CMK (cell line): ENCODE results near the gene CMIP.

Experiments
- DNase-seq: peaks from one replicate; pipeline ENCODE4 v3.0.0-alpha.2; 2010; ENCODE audit warnings: low read depth

Gene CMIP

DNA sequence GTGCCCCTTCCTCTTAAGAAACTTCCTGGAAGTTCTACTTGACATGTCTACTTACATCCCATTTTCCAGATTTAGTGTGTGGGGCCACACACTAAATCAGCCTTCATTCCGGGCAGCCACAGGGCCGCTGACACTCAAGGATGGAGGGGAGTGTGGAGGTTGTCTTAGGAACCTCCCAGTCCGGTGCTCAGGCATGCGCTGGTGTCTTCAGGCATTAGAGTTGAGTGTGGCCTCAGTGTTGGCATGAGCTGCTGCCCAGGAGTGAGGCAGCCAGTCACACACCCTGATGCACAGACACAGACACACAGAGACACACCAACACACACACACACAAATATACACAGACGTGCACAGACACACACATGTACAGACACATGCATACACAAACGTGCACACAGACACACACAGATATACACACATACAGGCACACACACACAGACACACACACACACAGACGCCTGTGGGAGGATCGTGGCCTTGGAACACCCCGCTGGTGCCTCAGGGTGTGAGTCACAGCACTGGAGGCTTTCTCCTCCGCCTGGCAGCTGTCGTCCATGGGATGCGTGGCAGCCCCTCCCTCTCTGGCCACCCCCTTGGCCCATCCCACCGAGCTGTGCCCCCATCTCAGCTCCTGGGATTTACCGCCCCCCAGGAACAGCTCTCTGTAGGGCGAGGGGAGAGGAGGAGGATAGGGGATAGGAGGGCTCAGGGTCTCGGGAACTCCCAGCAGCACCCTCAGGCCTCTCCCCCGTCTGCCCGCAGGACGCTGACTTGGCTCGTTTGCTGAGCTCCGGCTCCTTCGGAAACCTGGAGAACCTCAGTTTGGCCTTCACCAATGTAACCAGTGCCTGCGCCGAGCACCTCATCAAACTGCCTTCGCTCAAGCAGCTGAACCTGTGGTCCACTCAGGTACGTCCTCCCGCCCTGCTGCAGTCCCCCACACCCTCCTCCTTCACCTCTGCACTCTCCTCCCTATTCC, 258.9 kb downstream of the CMIP start:
- no peak for DNase-seq

DNA sequence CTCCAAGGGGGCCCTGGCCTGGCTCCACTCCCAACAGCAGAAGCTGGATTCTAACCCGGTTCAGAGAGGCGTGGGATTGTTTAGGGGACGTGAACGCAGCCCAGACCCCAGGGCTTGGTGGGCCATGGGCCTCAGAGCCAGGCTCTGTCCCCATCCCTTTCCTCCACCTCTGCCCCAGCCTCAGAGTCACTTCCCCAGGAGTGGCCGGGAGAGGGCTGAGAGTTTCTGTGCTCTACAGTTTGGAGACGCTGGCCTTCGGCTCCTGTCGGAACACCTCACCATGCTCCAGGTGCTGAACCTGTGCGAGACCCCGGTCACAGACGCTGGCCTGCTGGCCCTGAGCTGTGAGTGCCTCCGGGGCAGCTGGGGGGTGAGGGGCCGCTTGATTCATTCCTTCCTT, 260.7 kb downstream of the CMIP start:
- no peak for DNase-seq

DNA sequence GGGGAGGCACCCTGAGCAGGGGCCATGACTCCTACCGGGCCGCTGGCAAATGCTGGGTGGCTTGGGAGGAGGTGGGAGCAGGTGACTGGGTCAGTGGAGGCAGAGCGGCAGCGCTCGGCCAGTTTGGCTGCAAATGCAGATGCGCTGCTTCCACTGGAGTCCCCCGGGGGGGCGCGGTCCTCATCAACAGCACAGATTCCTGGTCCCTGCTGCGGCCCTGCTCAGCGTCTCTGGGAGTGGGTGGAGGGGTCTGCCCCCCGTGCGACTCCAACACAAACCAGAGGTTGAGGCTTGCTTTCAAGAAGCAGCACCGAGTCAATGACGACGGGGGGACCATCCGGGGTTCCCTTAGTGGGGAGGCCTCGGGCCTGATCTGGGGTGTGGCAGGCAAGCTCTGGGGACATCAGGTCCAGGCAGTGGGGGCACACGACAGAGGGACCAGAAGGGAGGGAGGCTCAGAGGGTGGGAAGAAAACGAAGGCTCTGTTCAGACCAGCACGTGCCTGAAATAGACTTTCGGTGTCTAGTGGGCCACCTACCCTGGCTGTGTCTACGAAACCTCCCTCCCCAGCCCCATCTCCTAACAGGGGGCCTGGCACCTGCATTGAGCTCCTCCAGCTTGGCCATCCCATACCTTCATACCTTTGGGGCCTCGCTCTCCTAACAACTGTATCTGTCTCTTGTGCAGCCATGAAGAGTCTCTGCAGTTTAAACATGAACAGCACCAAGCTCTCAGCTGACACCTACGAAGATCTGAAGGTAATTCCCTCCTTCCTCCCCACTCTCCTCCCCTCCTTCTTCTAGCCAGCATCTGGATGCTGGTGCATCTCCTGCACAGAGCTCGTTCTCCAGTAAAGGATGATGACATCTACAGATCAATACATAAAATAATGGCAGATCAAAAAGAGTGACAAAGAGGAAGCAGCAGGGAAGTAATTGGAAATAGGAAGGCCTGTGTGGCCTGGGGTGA, 262.0 kb downstream of the CMIP start:
- DNase-seq, result no peak

DNA sequence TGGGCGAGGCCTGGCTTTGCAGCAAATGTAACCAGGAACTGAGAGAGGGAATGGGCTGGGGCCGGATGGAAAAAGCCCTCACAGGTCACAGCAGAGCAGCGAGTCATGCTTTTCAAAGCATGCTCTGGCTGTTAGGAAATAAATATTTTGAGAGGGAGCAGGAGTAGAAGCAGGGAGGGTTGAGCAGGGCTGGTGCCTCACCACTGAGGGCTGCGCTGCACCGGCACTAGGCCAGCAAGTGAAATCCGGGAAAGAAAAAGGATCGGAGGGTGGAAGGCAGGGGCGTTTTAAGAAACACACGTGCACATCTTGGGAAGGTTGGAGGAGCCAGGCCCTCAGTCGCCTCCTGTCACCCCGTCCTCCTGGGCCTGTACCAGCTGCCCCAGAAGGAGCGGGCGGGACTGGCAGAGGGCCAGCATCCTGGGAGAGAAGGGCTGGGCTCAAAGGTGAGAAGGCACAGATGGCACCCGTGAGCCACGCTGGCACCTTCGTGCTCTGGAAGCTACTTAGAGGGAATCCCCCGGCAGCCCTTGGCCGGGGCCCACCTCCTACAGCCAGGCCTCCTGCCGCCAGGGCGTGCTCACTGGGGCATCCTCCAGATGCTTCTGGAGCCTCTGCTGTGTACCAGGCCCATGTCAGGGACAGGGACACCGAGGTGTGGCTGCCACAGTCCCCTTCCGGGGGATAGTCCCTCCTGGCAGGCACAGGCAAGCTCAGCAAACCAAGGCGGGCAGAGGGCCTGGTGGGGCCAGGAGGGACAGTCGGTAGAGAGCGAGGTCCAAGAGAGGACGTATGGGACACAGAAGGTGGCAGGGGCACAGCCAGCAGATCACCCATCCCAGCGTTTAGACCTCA, 263.0 kb downstream of the CMIP start:
- DNase-seq, result no peak

DNA sequence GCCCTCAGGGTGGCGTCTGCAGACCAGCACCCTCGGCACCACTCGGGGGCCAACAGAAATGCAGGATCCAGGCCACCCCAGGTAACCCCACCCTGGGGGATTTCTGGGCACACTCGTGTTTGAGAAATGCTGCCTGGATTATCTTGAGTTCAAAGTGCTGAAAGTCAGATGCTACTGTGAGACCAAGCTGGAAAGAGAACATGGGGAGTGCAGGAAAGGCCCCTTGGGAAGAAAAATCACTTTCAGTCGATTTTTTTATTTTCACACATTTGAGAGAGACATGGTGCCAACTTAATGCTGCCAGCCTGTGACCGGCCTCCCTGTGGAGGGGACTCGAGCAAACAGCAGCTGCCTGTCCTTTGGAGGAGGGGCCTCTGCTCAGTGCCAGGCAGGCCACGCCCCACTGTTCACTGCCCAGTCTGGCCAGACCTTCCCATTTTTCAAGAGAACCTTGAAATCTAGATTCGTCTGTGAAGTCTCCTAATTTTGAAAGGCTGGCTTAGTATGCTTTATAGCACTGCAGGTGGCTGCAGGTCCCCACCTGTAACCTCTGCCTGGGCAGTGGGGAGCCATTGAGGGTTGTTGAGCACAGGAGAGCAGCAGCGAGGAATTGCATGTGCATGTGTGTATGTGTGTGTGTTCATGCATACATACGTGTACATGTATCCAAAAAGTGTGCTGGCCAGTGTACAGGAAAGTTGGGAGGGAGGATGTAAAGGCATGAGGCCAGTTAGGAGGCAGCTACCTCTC, 263.8 kb downstream of the CMIP start:
- no peak for DNase-seq

DNA sequence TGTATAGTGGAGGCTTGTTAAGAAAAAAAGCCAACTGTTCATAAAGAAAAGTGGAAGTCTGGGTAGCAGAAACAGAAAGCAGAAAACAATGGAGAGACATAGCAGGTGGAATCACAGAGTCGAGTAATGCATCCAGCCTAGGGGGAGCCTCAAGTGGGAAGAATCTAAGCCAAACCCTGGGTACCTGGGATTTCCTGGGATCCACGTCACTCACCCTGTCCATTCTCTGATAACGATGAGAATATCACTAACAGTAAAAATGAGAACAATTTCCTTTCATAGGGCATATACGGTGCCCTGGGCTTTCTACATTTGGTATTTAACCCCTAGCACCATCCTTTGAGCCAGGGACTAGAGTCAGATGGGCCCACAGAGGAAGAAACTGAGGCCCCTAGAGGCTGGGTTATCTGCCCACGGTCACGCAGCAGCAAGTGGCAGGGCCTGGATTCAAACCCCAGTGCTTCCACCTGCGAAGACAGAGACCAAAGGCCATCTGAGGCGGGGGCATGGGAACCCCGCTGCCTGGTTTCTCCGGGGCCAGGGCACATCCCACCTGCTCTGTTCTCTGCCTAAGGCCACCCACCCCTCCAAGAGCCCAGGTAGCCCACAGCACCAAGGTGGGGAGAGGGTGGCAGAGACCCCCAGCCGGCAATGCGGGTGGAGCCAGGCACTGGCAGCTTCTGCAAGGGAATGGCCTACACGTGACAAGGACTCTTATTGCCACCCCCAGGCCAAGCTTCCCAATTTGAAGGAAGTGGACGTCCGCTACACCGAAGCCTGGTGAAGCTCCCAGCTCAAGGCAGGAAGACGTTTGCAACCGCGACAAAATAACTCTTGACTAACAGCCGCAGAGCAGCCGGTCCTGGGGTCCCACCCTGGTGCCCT, 264.6 kb downstream of the CMIP start:
- DNase-seq, result no peak

DNA sequence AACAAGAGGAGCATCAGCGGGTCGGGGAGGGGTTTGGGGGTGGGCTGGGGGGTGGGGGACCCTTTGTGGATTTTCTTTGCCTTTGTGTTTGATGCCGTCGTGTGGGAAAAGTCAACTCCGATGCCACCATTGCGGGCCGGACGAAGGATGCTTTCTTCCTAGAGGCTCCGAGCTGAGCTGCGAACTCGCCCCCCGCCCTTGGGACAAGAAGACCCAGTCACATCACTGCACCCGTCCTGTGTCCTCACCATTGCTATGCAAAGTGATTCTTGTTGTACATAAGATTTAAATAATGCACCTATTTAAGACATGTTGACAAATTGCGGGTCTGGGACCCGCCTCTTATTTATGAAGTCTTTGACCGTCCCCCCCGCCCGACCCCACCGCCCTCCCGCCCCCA, 265.4 kb downstream of the CMIP start:
- DNase-seq, result no peak

DNA sequence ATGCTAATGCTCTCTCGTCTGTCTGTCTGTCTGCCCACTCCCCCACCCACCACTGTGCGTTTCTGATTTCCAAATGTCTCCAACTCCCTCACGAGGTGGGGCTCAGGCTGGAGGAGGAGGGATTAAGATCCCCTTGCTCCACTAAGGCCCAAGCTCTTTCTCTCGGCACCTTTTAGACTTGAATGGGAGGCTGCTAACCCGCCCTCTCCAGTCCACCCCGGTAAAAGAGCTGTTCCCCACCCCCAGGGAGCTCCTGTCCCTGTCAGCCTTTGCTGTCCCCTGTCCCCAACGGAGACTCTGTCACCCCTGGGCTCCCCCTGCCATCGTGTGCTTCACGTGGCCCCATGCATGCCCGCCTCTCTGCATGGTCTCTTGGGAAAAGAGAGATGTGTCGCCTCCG, 266.0 kb downstream of the CMIP start:
- no peak for DNase-seq

DNA sequence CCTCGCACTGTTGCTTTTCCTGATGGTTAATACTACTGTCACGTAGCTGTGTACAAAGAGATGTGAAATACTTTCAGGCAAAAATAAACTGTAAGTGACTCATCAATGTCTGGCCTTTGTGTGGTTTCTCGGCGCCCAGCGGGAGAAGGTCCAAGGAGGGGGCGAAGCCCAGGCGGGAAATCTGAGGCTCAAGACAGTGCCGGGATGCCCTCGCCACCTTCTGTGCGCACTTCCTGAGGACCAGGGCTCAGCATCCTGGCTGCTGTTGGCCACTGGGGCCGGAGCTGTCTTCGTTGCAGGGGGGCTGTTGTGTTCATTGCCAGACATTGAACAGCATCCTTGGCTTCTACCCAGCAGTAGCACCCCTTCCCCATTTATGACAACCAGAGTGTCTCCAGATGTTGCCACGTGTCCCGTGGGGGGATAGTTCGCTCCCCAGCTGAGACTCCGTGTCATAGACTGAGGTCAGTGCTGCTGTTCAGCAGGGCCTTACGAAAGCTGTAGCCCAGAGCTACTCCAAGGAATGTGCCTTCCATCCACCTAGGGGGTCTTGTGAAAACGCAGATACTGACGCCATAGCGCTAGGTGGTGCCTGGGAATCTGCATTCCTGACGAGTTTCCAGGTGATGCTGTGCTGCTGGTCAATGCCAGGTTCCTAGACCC, 267.2 kb downstream of the CMIP start:
- DNase-seq, result no peak

DNA sequence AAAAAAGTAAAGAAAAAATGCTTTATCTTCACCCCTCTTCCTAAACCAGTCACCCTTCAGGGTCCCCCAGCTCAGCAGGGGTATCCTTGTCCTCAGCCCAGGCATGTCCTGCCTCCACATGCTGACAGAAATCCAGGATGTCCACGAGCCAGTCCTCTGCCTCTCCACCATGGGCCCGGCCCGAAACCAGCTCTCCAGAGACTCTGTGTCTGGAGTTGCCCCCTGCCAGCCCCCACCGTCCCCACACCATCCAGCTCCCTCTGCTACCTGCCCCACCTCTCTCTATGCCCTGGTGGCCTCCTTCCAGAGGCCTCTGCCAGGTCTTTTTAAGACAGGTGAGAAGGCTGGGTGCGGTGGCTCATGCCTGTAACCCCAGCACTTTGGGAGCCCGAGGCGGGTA, 268.1 kb downstream of the CMIP start:
- DNase-seq, result no peak

DNA sequence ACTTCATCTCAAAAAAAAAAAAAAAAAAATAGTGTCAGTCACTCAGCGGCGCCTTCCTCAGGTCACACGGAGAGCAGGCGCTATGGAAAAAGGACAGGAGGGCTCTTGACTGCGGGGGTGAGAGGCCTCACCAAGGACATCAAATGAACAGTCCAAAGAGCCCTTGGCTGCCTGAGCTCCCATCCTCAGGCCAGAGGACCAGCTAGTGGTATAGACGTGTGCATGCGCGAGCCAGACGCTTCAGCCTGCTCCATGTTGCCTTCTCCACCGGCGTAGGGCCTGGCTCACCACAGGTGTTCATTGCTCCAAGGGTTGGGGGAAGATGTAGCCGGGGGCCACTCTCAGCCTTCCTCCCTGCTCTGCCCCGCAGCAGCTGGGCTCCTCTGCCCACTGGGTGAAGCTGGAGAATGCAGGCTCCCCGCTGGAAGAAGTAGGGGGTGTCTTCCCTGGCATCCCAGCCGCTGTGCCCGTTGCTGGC, 268.7 kb downstream of the CMIP start:
- no peak for DNase-seq

DNA sequence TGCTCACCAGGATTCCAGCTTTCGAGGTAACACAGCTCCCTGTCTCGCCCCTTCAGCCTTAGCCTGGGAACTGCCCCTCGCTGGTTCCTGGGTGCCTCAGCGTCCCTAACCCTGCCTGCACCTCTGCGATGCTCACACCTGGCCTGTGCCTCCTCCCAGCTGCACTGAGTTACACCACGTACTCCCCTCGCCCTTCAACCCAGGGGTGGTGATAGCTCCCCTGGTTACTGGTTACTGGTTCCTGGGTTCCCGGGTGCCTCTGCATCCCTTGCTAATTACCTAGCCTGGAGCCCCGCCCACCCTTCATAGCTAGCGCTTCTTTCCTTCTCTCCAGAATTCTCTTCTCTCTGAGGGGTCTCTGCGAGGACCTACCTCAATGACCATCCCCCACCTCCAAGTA, 269.2 kb downstream of the CMIP start:
- DNase-seq, result no peak

DNA sequence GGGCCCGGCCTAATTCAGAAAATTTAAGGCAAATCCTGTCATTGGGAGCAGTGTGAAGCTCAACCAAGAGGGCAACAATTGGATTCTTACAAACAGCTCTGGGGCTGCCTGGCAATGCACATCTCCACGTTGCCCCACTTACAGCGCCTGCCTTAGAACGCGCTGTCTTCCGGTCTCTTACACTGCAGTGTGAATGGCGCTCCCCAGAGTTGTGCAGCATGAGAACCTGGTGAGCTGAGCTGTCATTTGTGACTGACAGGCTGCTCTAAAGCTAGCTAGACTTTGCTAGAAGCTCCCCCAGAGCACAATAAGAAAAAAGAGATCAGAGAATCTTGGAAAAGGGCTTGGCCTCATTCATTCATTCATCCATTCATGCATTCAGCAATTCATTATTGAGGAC, 270.0 kb downstream of the CMIP start:
- no peak for DNase-seq

DNA sequence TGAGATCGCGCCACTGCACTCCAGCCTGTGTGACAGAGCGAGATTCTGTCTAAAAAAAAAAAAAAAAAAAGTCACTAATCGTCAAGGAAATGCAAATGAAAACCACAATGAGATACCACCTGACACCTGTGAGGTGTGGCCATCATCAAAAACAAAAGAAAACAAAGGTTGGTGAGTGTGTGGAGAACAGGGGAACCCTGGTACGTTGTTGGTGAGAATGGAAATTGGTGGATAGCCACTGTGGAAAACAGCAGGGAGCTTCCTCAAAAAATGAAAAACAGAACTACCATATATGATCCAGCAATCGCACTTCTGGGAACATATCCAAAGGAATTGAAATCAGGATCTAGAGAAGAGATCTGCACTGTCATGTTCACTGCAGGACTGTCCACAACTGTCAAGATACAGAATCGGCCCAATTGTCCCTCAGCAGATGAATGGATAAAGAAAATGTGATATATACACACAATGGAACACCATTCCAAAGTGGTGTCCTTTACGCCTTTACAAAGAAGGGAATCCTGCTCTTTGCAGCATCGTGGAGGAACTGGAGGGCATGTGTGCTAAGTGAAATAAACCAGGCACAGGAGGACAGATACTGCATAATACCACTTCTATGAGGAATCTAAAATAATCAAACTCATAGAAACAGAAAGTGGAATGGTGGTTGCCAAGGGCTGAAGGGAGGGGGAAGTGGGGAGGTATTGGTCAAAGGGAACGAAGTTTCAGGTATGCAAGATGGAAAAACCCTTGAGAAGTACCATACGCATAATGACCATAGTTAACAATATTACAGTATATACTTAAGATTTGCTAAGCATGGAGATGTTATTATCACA, 271.0 kb downstream of the CMIP start:
- no peak for DNase-seq

DNA sequence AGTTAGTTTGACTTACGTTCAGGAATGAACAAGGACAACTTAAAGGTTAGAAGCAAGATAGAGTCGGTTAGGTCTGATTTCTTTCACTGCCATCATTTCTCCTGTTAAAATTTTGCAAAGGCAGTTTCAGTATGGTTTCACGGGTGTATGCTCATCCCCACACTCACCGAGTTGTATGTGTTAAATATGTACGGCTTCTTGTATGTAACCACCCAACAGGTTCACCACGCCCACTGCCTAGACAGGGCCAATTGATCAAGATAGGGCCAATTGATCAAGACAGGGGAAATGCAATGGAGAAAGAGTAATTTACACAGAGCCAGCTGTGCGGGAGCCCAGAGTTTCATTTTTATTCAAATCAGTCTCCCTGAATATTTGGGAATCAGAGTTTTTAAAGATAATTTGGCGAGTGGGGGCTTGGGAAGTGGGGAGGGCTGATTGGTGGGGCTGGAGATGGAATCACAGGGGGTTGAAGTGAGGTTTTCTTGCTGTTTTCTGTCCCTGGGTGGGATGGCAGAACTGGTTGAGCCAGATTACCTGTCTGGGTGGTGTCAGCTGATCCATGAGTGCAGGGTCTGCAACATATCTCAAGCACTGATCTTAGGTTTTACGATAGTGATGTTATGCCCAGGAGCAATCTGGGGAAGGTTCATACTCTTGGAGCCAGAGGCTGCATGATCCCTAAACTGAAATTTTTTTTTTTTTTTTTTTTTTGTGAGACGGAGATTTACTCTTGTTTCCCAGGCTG, 272.0 kb downstream of the CMIP start:
- no peak for DNase-seq

DNA sequence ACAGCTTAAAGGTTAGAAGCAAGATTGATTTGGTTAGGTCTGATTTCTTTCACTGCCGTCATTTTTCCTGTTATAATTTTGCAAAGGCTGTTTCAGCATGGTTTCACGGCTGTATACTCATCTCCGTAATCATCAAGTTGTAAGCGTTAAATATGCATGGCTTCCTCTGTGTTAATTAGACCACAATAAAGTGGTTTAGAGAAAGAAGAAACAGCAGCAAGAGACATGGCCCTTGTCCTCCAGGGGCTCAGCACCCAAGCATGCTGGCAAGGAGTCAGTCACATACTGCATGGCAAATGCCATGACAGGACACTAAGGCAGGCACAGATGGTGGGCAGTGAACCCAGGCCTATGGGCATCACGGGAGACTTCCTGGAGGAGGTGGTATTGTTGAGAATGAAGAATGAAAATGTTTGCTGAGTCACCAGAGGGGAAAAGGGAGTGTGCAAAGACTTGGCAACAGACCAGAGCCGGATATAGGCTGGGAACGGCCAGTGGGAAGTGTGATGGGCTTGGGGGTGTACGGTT, 273.1 kb downstream of the CMIP start:
- DNase-seq, result no peak

DNA sequence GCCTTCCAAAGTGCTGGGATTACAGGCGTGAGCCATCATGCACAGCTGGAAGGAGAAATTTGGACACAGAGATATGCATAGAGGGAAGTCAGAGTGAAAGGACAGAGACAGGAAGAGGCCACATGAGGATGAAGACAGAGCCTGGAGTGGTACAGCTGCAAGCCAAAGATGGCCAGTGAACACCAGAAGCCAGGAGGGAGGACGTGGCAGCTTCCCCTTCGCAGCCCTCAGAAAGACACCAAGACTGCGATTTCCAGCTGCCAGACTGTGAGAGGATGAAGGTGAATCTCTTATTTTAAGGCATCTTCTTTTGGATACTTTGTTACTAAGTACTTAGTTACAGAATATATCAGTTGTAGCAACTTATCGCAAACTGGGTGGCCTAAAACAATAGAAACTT, 274.0 kb downstream of the CMIP start:
- peak; percentile 54 for DNase-seq

DNA sequence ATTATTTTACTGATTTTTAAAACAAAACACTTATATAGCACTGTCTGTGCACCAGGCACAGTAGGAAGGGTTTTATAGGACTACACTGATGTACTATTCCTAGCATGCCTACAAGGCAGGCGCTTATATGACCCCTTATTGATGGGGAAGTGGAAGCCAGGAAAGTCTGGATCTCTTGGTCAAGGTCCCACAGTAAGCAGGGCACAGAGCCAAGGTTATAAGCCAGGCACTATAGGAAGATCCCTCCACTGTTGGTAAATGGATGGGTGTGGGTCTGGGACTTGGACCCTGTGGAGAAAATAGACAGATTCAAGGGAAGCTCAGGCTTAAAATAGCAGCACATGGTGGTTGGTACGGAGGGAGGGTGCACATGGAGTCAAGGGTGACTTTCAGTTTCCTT, 275.4 kb downstream of the CMIP start:
- DNase-seq, result no peak
